GM04503 (cell line): ENCODE results near the gene HTATIP2.
"Not testable (repeated sequence)": the region's sequence is repeated elsewhere in the genome, so short reads cannot be mapped to it uniquely, and the experiment has no call there.

Experiments used
- DNase-seq: peaks from one replicate; pipeline ENCODE4 v3.0.0-alpha.2; 2012; ENCODE audit warnings: low read depth

Gene HTATIP2

DNA sequence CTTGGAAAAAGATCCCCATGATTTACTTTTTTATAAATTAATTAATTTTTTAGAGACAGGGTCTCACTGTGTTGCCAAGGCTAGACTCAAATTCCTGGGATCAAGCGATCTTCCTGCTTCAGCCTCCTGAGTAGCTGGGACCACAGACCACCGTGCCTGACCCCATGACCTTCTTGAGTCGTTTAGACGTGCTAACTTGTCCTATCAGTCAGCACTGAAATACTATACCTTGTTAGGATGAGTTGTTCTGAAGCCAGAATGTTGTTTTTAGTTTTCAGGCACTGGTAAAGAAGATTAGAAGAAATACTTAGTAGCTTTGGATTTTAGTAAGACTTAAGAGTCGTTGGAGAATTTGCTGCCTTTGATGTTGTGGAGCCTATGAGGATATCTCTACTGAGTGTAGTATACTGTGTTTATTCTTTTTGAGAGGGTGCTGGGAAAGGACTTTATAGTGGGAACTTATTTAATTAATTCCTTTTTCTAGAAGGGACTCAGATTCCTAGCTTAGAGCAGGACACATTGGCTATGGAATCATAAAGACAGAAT, 8.6 kb downstream of the HTATIP2 start:
- no peak for DNase-seq

DNA sequence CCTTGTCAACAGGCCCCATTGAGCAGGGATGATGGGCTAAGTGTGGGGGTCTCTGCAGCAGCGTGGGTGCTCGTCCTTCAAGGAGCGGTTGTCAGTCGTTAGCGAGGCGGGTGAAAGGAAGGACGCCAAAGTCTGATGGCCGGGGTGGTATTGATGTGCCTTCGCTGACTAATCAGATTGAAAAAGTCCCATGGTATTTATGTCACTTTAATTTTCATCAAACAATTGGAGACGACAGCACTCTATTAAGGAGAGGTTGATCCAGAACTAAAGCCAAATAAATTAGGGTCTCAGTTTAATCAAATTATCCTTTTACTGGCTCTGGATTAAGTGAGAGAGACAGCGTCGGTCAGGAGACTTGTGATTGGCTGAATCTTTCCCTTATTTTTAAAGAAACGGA, 9.6 kb downstream of the HTATIP2 start:
- DNase-seq: no peak

DNA sequence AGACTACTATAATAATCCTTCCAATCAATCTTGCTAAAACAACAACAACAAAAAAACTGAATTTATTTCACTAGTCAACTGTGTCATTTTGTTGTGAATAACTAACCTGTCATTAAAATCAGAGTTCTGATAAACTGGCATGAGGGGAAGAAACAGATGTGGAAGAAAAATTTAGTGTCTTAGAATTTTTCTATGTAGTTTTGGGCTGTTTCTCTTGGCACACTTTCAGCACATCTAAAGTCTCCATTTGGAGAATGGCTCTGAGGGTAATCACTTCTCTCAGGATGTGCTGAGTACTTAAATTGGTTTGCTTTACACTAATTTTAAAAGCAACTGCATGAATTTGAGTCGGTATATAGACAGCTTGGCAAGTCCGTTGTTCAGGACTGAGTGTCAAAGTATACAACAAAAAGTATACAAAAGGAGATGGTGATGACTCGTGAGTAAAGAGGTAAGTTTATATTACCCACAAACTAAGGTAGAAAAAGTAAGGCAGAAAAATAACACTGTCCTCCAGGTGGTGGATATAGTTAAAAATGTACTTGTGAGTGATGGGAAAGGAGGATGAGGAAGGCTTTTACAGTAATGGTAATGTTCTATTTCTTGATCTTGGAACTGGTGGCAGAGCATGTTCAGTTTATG, 10.2 kb downstream of the HTATIP2 start:
- DNase-seq: no peak

DNA sequence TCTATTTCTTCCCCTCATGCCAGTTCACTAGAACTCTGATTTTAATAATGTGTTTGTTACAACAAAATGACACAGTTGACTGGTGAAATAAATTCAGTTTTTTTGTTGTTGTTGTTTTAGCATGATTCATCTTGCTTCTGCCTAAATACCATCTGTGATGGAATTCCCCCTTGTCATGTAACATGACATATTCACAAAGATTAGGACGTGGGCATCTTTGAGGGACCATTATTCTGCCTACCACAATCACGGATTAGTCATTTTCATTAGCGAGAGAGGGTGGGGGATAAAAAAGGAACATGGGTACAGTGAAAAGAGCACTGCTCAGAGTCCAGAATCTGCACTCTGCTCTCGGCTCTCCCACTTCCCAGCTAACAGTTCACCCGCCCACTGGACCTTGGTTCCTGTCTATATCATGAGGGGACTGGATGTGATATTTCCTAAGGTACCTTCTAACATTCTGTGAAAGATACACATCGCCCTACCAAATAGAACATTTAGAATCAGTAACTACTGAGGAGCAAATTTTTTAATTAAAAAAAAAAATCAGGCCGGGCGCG, 11.3 kb downstream of the HTATIP2 start:
- DNase-seq: no peak

DNA sequence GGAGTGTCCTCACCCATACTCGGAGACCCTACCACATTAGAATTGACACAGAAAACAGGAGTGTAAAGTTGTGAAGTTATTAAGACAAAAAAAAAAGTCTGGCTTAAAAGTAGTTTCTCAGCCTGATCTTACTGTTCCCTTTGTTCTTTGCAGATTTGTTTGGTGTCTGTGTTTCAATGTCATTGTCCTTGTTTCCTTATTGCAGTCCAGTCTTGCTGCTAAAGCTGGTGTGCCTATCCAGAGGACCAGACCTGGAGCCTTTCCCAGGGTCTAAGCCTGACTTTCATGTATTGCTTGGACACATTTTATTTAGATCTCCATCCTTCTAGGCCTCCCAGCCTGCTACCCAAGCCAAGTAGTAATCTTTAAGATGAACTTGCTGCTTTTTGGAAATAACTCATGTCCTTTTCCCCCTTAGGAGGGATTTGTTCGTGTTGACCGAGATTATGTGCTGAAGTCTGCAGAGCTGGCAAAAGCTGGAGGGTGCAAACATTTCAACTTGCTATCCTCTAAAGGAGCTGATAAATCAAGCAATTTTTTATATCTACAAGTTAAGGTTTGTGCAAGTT, 12.7 kb downstream of the HTATIP2 start:
- DNase-seq: no peak

DNA sequence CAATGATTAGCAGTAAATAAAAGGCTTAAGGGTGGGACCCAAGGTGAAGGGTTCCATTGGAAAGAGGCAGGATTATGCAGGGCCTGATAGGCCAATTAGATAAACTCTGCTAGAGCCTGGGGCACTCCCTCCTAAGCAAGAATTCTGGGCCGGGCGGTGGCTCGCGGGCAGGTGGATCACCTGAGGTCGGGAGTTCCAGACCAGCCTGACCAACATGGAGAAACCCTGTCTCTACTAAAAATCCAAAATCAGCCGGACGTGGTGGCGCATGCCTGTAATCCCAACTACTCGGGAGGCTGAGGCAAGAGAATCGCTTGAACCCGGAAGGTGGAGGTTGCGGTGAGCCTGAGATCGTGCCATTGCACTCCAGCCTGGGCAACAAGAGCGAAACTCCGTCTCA, 22.5 kb downstream of the HTATIP2 start:
- DNase-seq: not testable (repeated sequence)

DNA sequence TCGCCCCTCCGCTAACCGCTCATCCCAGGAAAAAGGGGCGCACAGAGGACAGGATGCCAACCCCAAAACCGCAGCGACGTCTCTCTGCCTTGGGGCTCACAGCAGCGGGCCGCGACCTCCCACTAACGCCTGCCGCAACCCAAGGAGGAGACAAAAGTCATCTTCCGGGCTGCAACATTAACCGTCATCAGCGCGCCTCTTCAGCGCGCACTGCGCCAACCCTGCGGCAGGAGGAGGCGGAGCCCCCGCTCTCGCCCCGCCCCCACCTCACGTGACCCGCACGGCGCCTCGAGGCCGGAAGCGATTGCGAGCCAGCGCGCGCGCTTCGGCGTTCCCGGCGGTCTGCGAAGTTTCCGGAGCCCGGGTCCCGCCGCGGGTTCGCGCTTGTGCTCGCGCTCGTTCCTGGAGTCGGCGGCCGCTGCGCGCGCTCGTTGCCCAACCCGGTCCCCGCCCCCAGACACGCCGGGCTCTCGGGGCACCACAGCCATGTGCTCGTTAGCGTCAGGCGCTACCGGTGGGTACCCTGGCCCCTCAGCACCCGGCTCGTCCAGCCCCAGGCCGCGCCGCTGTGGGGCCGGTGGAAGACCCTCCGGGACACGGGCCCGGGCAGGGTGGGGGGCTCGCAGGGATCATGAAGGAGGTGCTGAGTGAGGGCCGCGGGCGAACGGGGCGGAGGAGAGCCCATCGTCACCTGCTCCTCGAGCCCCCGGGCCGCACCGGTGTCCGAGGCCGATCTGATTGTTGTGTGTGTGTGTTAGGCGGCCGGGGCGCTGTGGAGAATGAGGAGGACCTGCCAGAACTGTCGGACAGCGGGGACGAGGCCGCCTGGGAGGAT, 24.0 kb downstream of the HTATIP2 start, which contains the start of gene PRMT3:
Gene PRMT3 (plus strand): TSS at position 456 of the 835 bp plus-strand sequence. CDS start 31 bp downstream, at position 487.
- DNase-seq: peak; percentile 60

DNA sequence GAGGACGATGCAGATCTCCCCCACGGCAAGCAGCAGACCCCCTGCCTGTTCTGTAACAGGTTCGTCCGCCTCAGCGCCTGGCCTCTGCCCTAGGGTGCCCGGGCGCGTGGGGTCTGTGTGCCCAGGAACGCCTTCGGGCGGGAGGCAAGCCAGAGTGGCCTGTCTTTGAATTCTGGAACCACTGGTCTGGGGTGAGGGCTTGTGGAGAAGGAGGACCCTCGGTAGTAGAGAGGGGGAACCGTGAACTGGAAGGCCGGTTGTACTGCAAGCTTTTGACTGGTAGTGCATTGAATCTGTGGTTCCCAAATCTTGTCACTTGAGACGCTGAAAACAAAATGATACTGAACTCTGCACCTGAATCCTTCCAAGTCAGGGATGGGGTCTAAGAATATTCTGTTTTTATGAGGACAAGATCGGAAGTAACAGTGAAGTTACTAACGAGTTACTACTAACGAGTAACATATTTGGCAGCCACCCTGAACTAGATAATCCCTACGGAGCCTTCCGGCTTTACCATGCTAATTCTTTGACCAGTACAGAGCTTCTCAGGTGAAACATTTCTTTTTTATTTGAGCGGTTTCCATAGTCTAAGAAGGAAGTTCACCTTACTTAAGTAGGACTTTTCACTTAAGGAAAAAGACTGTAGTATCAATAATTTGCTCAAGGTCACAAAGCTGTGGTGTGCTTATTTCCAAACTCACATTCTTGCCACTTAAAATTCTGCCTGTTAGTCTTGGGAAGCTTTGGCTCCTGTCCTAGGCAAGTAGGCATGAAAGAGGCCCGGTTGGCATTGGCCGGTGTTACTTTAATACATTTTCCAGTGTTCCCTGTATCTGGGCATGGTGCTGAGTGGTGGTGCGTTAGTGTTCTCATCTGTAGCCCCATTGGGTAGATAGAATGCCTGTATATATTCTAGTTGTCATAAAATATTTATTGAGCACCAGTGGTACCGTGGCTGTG, 24.9 kb downstream of the HTATIP2 start:
- no peak for DNase-seq

DNA sequence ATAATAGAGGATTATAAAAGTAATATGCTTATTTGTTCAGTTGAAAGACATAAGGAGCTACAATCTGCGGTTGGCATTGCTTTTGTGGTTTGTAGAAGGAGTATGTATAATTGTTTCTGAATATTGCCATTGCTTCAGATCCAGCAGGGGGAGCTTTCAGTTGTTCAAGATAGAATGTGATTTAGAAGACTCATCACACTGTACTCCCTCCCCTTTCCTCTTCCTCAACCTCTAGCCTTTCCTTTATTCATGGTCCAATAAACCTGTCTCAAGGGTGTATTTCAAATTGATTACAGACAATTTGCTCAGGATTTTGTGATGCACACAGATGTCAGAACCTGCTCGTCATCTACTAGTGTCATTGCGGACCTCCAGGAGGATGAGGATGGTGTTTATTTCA, 33.8 kb downstream of the HTATIP2 start:
- DNase-seq: no peak

DNA sequence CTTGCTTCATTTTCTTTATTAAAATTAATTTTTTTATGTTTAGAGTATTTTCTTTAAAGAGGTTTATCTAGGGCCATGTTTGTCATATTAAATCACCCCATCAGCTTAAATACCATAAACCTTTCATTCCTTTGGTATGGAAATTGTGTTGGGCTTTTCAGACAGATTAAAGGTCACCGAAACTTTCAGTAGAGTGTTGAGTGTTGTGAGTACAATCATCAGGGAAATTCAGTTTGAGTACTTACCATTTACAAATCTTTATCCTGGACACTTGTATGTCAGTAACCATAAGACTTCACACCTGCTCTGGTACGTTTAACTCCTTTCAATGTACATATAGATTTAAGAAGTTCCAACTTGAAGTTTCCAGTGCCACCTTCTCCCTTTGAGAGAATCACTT, 36.0 kb downstream of the HTATIP2 start:
- no peak for DNase-seq

DNA sequence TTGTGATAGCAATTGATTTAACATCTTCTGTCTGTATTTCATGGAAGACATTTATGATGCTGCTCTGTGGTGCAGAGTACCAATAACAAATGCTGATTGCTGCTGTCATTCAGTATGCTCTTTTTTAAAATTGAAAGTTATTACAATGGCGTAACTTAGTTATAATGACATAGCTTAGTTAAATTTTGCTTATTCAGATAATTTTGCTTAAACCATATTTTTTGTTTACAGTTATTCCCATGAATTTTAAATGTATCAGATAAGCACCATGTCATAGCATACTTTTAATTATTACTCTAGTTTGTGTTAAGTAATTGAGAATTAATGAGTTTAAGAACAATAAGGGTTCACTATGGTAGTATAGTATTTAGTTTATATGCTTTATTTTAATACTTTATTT, 39.5 kb downstream of the HTATIP2 start:
- no peak for DNase-seq

DNA sequence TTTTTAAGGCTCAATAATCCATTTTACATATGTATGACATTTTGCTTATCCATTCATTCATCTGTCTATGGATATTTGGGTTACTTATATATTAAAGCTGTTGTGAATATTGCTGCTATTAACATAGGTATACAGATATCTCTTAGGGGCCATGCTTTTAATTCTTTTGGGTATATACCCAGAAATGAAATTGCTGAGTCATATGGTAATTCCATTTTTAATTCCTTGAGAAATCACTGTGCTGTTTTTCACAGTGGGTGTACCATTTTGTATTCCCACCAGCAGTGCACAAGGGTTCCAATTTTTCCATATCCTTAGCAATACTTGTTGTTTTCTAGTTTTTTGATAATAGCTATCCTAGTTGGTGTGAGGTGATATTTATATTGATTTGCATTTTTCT, 43.0 kb downstream of the HTATIP2 start:
- no peak for DNase-seq

DNA sequence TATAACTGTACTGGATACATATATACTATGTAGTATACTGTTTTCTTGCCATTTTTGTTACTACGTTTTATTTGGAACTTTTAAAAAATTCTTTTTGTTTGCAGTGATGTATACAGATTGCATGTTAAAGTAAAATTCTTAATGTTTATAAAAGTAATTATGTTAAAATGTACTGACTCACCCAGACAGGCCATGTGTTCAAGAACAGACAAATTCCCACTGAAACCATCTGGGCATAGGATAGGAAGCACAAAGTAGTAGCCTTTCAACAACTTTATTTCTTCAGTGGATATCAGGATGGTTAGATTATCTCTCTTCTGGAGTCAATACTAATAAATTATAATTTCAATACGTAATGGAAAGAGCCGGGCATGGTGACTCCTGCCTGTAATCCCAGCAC, 43.8 kb downstream of the HTATIP2 start:
- DNase-seq: no peak

DNA sequence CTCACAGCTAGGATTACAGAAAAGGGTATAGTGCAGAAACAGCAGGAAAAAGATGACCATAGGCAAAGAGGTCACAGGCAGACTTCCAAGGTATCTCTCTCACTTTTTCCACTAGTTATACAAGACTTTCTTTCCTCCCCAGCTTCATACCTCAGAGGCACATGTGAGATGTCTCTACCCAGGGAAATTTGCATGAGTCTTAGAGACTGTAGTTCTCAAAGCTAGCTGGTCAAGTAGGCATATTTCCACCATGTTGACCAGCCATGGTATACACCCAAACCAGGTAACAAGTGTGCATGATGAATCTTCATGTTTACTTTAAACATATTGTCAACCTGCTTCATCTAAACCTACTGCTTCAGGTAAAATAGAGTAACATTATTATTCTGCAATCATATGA, 51.9 kb downstream of the HTATIP2 start:
- DNase-seq: no peak

DNA sequence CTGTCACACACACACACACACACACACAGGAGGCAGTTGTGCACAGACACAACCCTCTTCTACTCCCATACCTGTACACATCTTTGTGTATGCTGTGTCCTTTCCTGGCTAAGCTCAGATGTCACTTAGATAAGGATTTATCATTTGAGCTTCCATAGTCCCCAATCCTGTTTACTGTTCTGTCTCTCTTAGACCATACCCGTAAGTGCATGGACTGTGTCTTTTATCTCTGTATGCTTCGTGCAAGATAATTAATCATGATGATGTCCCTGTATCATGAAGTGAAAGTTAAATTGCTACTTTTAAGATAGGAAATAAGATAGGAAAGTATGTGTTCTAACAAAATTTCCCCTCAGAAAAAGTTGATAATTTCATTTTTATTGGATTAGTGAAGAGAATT, 54.3 kb downstream of the HTATIP2 start:
- DNase-seq: no peak

DNA sequence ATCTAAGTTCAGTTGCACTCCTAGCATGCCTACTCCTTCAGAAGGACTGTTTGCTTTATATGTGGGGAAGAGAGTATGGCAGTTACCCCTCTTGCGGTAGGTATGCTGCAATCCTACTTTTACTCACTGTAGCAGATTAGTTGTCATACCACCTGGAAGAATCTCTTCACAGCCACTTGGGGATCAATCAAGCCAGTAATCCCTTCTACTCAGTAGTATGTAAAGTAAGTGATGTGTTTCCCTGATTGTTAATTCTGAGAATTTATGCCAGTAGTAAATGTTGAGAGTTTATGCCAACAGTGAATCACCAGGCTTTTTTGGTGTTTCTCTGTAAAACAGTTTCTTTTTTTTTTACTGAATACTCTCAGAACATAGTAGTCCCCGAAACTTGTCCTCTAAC, 58.4 kb downstream of the HTATIP2 start:
- DNase-seq: no peak

DNA sequence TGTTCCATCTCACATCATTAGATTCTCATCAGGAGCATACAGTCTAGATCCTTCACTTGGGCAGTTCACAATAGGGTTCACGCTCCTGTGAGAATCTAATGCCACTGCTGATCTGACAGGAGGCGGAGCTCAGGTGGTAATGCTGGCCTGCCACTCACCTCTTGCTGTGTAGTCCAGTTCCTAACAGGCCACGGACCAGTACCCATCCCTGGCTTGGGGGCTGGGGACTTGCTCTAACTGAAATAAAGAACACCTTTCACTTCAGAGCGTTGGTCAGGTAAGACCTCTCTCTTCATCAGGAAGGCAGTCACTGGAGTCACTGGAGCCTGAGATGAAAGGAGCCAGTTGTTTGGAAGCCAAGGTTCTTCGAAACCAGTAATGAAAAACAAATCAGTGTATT, 65.7 kb downstream of the HTATIP2 start:
- no peak for DNase-seq
